IMR-90 (cell line): ENCODE data around the gene AGBL1. TPM values are rescaled to one million over a fixed set of nuclear protein-coding genes. Genes with fewer than 3 reads are reported as not detected.

Experiments used
- ATAC-seq: fragments of 200-7000 bp; cut with Tn5 transposase; 2 replicates; pipeline ENCODE4 v1.9.1; 2020; ENCODE audit warnings: low read depth, mild to moderate bottlenecking, moderate library complexity
- BruUV-seq: library from RNA; stranded (reverse); fragments of 400-500 nt; replicated peaks from 2 replicates; lab custom pipeline; 2021; lab: Mats Ljungman, UMichigan
- CTCF ChIA-PET: fragments of 300-600 bp; formaldehyde crosslinking; extraction: SDS; loops from one replicate; lab custom pipeline; 2021; ENCODE audit warnings: antibody characterized with exemption; lab: Yijun Ruan, JAX
- POLR2A ChIA-PET: fragments of 300-600 bp; sonication (Branson Sonifier 250); formaldehyde crosslinking; loops from one replicate; lab custom pipeline; 2022; ENCODE audit warnings: antibody characterized with exemption; ENCODE audit not compliant: unreplicated experiment; lab: Charles Lee
- DNase-seq: peaks from one replicate; pipeline ENCODE4 v3.0.0; 2013
- H2AFZ ChIP-seq: replicated peaks from 2 replicates; pipeline ENCODE3; 2013; ENCODE audit warnings: low read length, mild to moderate bottlenecking; ENCODE audit not compliant: poor library complexity
- H2AK5ac ChIP-seq: 2 replicates; pipeline ENCODE4 v1.6.1; 2013; ENCODE audit warnings: low read depth, low read length, inconsistent platforms
- H2AK9ac ChIP-seq: replicated peaks from 2 replicates; pipeline ENCODE3; 2013; ENCODE audit warnings: mild to moderate bottlenecking, low read depth, low read length, moderate library complexity; ENCODE audit not compliant: poor library complexity
- H2BK120ac ChIP-seq: 2 replicates; pipeline ENCODE4 v1.6.1; 2013; ENCODE audit warnings: low read depth, low read length, inconsistent platforms
- H2BK15ac ChIP-seq: 3 replicates; pipeline ENCODE4 v1.6.1; 2013; ENCODE audit warnings: low read depth, low read length, inconsistent platforms
- H2BK20ac ChIP-seq: 2 replicates; pipeline ENCODE4 v1.6.1; 2013; ENCODE audit warnings: low read depth, mild to moderate bottlenecking, inconsistent platforms, low read length, moderate library complexity
- H2BK5ac ChIP-seq: 2 replicates; pipeline ENCODE4 v1.6.1; 2013; ENCODE audit warnings: mild to moderate bottlenecking, low read depth, low read length, inconsistent platforms; ENCODE audit not compliant: poor library complexity, severe bottlenecking
- H3K14ac ChIP-seq: replicated peaks from 2 replicates; pipeline ENCODE4 v1.6.1; 2013; ENCODE audit warnings: low read depth, low read length, inconsistent platforms
- H3K18ac ChIP-seq: 2 replicates; pipeline ENCODE4 v1.6.1; 2013; ENCODE audit warnings: low read depth, low read length, control low read depth
- H3K23ac ChIP-seq: 2 replicates; pipeline ENCODE4 v1.6.1; 2013; ENCODE audit warnings: low read depth, low read length, inconsistent platforms
- H3K27ac ChIP-seq: 2 replicates; pipeline ENCODE4 v1.5.1; 2013; ENCODE audit warnings: mild to moderate bottlenecking, control low read depth, low read length; ENCODE audit not compliant: insufficient read depth
- H3K27me3 ChIP-seq: 2 replicates; pipeline ENCODE4 v1.6.1; 2013; ENCODE audit warnings: low read length; ENCODE audit not compliant: control insufficient read depth, insufficient read depth
- H3K36me3 ChIP-seq: 2 replicates; pipeline ENCODE4 v1.6.1; 2013; ENCODE audit warnings: low read length, mixed read lengths; ENCODE audit not compliant: control insufficient read depth, insufficient read depth
- H3K4ac ChIP-seq: 2 replicates; pipeline ENCODE4 v1.6.1; 2013; ENCODE audit warnings: low read depth, low read length, inconsistent platforms
- H3K4me1 ChIP-seq: 2 replicates; pipeline ENCODE4 v1.6.1; 2013; ENCODE audit warnings: low read length, mixed read lengths; ENCODE audit not compliant: control insufficient read depth, insufficient read depth
- H3K4me2 ChIP-seq: 2 replicates; pipeline ENCODE4 v1.6.1; 2013; ENCODE audit warnings: low read depth, mild to moderate bottlenecking, control low read depth, low read length, moderate library complexity
- H3K4me3 ChIP-seq: 2 replicates; pipeline ENCODE4 v1.5.1; 2013; ENCODE audit warnings: low read depth, mild to moderate bottlenecking, control low read depth, low read length, moderate library complexity; ENCODE audit not compliant: insufficient read depth
- H3K56ac ChIP-seq: 2 replicates; pipeline ENCODE4 v1.6.1; 2013; ENCODE audit warnings: low read length, inconsistent platforms; ENCODE audit not compliant: insufficient read depth; ENCODE audit errors: extremely low read depth
- H3K79me1 ChIP-seq, 2 experiments: 2 replicates each; pipeline ENCODE4 v1.6.1; 2013; ENCODE audit warnings: low read length in 2 of 2, inconsistent platforms in 1 of 2, low read depth in 1 of 2
- H3K9ac ChIP-seq: 2 replicates; pipeline ENCODE4 v1.6.1; 2013; ENCODE audit warnings: low read depth, low read length, control low read depth
- H3K9me1 ChIP-seq: 2 replicates; pipeline ENCODE4 v1.6.1; 2013; ENCODE audit warnings: low read length, inconsistent platforms; ENCODE audit not compliant: insufficient read depth
- H3K9me3 ChIP-seq: 2 replicates; pipeline ENCODE4 v1.6.1; 2013; ENCODE audit warnings: low read length; ENCODE audit not compliant: control insufficient read depth, insufficient read depth
- H4K20me1 ChIP-seq: 2 replicates; pipeline ENCODE4 v1.6.1; 2013; ENCODE audit warnings: low read length, inconsistent platforms; ENCODE audit not compliant: insufficient read depth
- H4K5ac ChIP-seq: 2 replicates; pipeline ENCODE4 v1.6.1; 2013; ENCODE audit warnings: mild to moderate bottlenecking, low read depth, low read length, control low read depth
- H4K8ac ChIP-seq, 2 experiments: 2 replicates each; pipeline ENCODE4 v1.6.1; 2013; ENCODE audit warnings: low read depth in 2 of 2, low read length in 2 of 2, control low read depth in 1 of 2, inconsistent platforms in 1 of 2
- H4K91ac ChIP-seq: 2 replicates; pipeline ENCODE4 v1.6.1; 2013; ENCODE audit warnings: low read depth, low read length, inconsistent platforms; ENCODE audit not compliant: insufficient read depth
- BHLHE40 ChIP-seq: fragments of 150-350 bp; IDR thresholded peaks from 2 replicates; pipeline ENCODE4 v1.6.1; 2016; ENCODE audit warnings: mild to moderate bottlenecking, low read depth, low read length
- CEBPB ChIP-seq: IDR thresholded peaks from 2 replicates; pipeline ENCODE4 v1.6.1; 2012; ENCODE audit warnings: low read depth, low read length, improper control_type of control experiment
- CHD1 ChIP-seq: IDR thresholded peaks from 2 replicates; pipeline ENCODE4 v1.6.1; 2012; ENCODE audit warnings: low read depth, low read length, improper control_type of control experiment
- CTCF ChIP-seq: conservative IDR thresholded peaks from 2 replicates; pipeline ENCODE4 v1.5.1; 2012; ENCODE audit warnings: mild to moderate bottlenecking, low read depth, low read length, improper control_type of control experiment
- ELK1 ChIP-seq: fragments of 150-350 bp; IDR thresholded peaks from 2 replicates; pipeline ENCODE4 v1.6.1; 2016; ENCODE audit warnings: low read depth, mild to moderate bottlenecking, low read length, moderate library complexity, borderline replicate concordance
- FOS ChIP-seq: fragments of 150-350 bp; IDR thresholded peaks from 2 replicates; pipeline ENCODE4 v1.6.1; 2016; ENCODE audit warnings: low read depth, low read length
- MAFK ChIP-seq: IDR thresholded peaks from 2 replicates; pipeline ENCODE4 v1.6.1; 2012; ENCODE audit warnings: low read depth, low read length, improper control_type of control experiment
- MAZ ChIP-seq: IDR thresholded peaks from 2 replicates; pipeline ENCODE4 v1.6.1; 2012; ENCODE audit warnings: low read depth, mild to moderate bottlenecking, low read length, improper control_type of control experiment, moderate library complexity, borderline replicate concordance
- MXI1 ChIP-seq: IDR thresholded peaks from 2 replicates; pipeline ENCODE4 v1.6.1; 2012; ENCODE audit warnings: low read depth, mild to moderate bottlenecking, low read length, moderate library complexity, borderline replicate concordance
- NFE2L2 ChIP-seq: fragments of 150-350 bp; IDR thresholded peaks from 2 replicates; pipeline ENCODE4 v1.6.1; 2016; ENCODE audit warnings: low read depth, mild to moderate bottlenecking, low read length
- POLR2A ChIP-seq: IDR thresholded peaks from 2 replicates; pipeline ENCODE4 v1.6.1; 2012; ENCODE audit warnings: mild to moderate bottlenecking, low read depth, low read length
- RAD21 ChIP-seq: IDR thresholded peaks from 2 replicates; pipeline ENCODE4 v1.6.1; 2012; ENCODE audit warnings: low read length, improper control_type of control experiment
- RCOR1 ChIP-seq: IDR thresholded peaks from 2 replicates; pipeline ENCODE4 v1.6.1; 2012; ENCODE audit warnings: mild to moderate bottlenecking, low read length, improper control_type of control experiment; ENCODE audit not compliant: insufficient replicate concordance
- RFX5 ChIP-seq: IDR thresholded peaks from 2 replicates; pipeline ENCODE4 v1.8.0; 2012; ENCODE audit warnings: low read depth, mild to moderate bottlenecking, low read length, moderate library complexity
- SMC3 ChIP-seq: fragments of 150-350 bp; IDR thresholded peaks from 2 replicates; pipeline ENCODE4 v1.6.1; 2016; ENCODE audit warnings: low read depth, mild to moderate bottlenecking, antibody characterized with exemption, low read length, moderate library complexity
- USF2 ChIP-seq: fragments of 150-350 bp; IDR thresholded peaks from 2 replicates; pipeline ENCODE4 v1.6.1; 2017; ENCODE audit warnings: mild to moderate bottlenecking, antibody characterized with exemption, low read length, low read depth
- WGBS, 2 experiments: methylation state at CpG; one replicate each; pipeline versions ENCODE4 v1.1.5 to v1.1.7; 2013; ENCODE audit warnings: missing lambda C conversion rate in 2 of 2; ENCODE audit not compliant: insufficient read length in 1 of 2; ENCODE audit errors: extremely low coverage in 2 of 2; 5-methylcytosine and 5-hydroxymethylcytosine counted together
- dilution Hi-C: fragments of 300-500 bp; cut with HindIII; formaldehyde crosslinking; loops from one replicate; pipeline ENCODE4 v1.14.3; 2018; ENCODE audit warnings: low sequenced_read_pairs; ENCODE audit not compliant: unreplicated experiment
- in situ Hi-C: fragments of 300-500 bp; cut with MboI; formaldehyde crosslinking; loops from 3 replicates; pipeline ENCODE4 v1.14.3; 2019; ENCODE audit warnings: low sequenced_read_pairs, inconsistent platforms, mixed read lengths
- intact Hi-C: fragments of 100-400 bp; cut with micrococcal nuclease; formaldehyde crosslinking; loops from 2 replicates; pipeline ENCODE4 v1.10.0; 2022
- polyA plus RNA-seq, 3 experiments: library from polyadenylated mRNA; depleted of rRNA; stranded (reverse); fragments of >200 nt; gene quantifications; 2 replicates each; pipeline ENCODE4 v1.2.3, GENCODE V29; 2012; ENCODE audit warnings: low replicate concordance in 1 of 3
- total RNA-seq: library from RNA; depleted of rRNA; stranded (reverse); fragments of >200 nt; gene quantifications from 2 replicates; pipeline ENCODE4 v1.2.3, GENCODE V29; 2012

The AGBL1 gene
- total and polyA plus RNA-seq, 2 of the 4 experiments (the other 2 are of a cell fraction): not detected

- H2BK20ac ChIP-seq: no peak overlapping the region
- H3K9me1 ChIP-seq: no peaks in the 10 kb centered on the region
- H3K4me3 ChIP-seq: no peak overlapping the region
- H2AK5ac ChIP-seq: no peak overlapping the region
- no peak overlapping the region for H3K14ac ChIP-seq
- no peak overlapping the region for H2AFZ ChIP-seq
- dilution Hi-C loops (no loop called here), in situ Hi-C loops (no loop called here), intact Hi-C loops (no loop called here)
- no peak overlapping the region for H3K9ac ChIP-seq
- peaks cover 7% of the 10 kb centered on the region for H3K9me3 ChIP-seq
- POLR2A ChIA-PET: no interaction called here
- H3K27me3 ChIP-seq: no peaks in the 10 kb centered on the region
- no peak overlapping the region for H3K23ac ChIP-seq
- no TSS peak for BruUV-seq
- H4K91ac ChIP-seq: no peak overlapping the region
- H2BK120ac ChIP-seq: no peak overlapping the region
- H3K36me3 ChIP-seq: no peaks in the 10 kb centered on the region
- no peak overlapping the region for H2BK5ac ChIP-seq
- CTCF ChIA-PET: no interaction called here
- no peak overlapping the region for H4K5ac ChIP-seq
- no peak overlapping the region for H3K4me2 ChIP-seq
- H4K20me1 ChIP-seq: no peaks in the 10 kb centered on the region
- H3K27ac ChIP-seq: no peak overlapping the region
- no peak overlapping the region for H2BK15ac ChIP-seq
- no peak overlapping the region for H4K8ac ChIP-seq
- TF ChIP-seq MXI1 (no peak), ELK1 (no peak), CTCF (no peak), NFE2L2 (no peak), MAZ (no peak), CHD1 (no peak), USF2 (no peak), SMC3 (no peak), FOS (no peak), BHLHE40 (no peak), POLR2A (no peak), RFX5 (no peak), MAFK (no peak), CEBPB (no peak), RAD21 (no peak), RCOR1 (no peak)
- DNase-seq (no peak), ATAC-seq (no peak)
- H3K18ac ChIP-seq: no peak overlapping the region
- H3K4me1 ChIP-seq: no peaks in the 10 kb centered on the region
- H2AK9ac ChIP-seq: no peak overlapping the region
- no peak overlapping the region for H3K56ac ChIP-seq
- H3K79me1 ChIP-seq: no peaks in the 10 kb centered on the region
- 17% methylated on average over 1 of the region's 5 CpGs; no CpG with 5 or more reads in 1 of the 2 experiments for WGBS, 2 experiments
- no peak overlapping the region for H3K4ac ChIP-seq
Observed at GRCh38 chr15:86765281-86765680, 685.6 kb downstream of the AGBL1 start.
